Measurements from ENCODE around the gene COL27A1. TPM values are rescaled to one million over a fixed set of nuclear protein-coding genes. Genes with fewer than 3 reads are reported as not detected.

Gene COL27A1
- total RNA-seq, 1 experiment from 2014 or later, result 12.0 TPM

DNA sequence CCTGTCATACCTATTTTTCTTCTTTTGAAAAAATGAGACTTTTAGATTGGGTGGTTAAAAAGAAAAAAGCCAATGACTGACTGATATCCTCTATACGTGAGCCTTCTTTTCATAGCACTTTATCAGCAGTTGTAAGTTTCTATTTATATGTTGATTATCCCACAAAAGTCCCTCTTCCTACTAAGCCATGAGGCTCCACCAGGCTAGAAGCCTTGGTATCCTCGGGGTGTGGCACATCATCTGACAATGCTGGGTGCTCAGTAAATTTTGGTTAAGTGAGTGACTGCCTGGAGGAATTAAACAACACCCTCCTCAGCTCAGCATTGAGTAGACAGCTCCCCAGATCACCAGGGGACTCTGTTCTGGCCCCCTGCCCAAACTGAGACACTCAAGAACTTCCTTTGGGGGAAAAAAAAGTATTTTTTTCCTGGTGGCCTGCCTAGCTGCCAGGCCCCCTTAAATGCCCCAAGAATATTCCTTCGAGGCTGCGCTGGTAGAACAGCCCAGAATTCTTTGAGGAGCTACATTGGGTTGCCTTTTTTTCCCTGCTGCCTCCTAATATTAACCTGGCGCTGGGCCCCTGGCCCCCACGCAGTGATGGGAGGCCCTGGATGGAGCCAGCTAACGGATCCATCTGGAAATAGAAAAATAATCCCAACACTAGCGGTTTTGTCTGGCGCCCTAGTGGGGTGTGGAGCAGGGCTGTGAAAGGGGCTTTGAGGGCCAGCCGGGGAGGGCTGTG lies 23.4 kb upstream of the COL27A1 start (continued):
- TF ChIP-seq TCF7L2 (IDR thresholded peaks at IDR 0.05; ENCODE audit: borderline replicate concordance, extremely low read depth, insufficient read depth, insufficient read length) (no peak), EZH2 (IDR thresholded peaks at IDR 0.05) (no peak), POLR2AphosphoS5 (IDR thresholded peaks at IDR 0.05; ENCODE audit: low read depth, low read length) (no peak), ZFX (IDR thresholded peaks at IDR 0.05) (no peak)

DNA sequence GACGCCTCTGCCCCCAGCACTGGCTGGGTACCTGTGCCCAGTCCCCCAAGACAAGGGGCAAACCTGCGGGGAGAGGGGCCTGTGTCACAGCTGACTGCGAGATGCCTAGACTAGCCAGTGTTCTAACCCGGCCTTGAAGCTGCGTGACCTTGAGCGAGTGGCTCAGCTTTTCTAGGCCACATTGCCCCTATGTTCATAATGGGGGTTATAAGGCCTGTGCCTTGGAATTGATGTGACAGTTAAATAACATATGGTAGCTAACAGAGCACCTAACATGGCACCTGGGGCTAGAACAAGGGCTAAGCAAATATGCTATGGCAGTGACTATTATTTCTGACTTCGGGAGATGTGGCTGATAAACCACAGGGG lies 22.8 kb upstream of the COL27A1 start:
- no peak for TF ChIP-seq RAD21 (IDR thresholded peaks at IDR 0.05; ENCODE audit: low read depth)
- TF ChIP-seq EZH2 (IDR thresholded peaks at IDR 0.05), result no peak
- no peak for TF ChIP-seq ZFX (IDR thresholded peaks at IDR 0.05)
- no peak for TF ChIP-seq JUND (IDR thresholded peaks at IDR 0.05)
- no peak for TF ChIP-seq POLR2A (IDR thresholded peaks at IDR 0.05; ENCODE audit: borderline replicate concordance, extremely low read depth, insufficient read depth, insufficient read length)
- no peak for TF ChIP-seq FOSL1 (IDR thresholded peaks at IDR 0.05; ENCODE audit: low read depth)
- TF ChIP-seq, protein P1, sequence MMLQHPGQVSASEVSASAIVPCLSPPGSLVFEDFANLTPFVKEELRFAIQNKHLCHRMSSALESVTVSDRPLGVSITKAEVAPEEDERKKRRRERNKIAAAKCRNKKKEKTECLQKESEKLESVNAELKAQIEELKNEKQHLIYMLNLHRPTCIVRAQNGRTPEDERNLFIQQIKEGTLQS (IDR thresholded peaks at IDR 0.05), result no peak
- no peak for TF ChIP-seq EGR1 (IDR thresholded peaks at IDR 0.05; ENCODE audit: low read depth)
- TF ChIP-seq YY1 (IDR thresholded peaks at IDR 0.05; ENCODE audit: extremely low read depth, insufficient replicate concordance, low read depth, low read length), result no peak
- TF ChIP-seq, protein P2, sequence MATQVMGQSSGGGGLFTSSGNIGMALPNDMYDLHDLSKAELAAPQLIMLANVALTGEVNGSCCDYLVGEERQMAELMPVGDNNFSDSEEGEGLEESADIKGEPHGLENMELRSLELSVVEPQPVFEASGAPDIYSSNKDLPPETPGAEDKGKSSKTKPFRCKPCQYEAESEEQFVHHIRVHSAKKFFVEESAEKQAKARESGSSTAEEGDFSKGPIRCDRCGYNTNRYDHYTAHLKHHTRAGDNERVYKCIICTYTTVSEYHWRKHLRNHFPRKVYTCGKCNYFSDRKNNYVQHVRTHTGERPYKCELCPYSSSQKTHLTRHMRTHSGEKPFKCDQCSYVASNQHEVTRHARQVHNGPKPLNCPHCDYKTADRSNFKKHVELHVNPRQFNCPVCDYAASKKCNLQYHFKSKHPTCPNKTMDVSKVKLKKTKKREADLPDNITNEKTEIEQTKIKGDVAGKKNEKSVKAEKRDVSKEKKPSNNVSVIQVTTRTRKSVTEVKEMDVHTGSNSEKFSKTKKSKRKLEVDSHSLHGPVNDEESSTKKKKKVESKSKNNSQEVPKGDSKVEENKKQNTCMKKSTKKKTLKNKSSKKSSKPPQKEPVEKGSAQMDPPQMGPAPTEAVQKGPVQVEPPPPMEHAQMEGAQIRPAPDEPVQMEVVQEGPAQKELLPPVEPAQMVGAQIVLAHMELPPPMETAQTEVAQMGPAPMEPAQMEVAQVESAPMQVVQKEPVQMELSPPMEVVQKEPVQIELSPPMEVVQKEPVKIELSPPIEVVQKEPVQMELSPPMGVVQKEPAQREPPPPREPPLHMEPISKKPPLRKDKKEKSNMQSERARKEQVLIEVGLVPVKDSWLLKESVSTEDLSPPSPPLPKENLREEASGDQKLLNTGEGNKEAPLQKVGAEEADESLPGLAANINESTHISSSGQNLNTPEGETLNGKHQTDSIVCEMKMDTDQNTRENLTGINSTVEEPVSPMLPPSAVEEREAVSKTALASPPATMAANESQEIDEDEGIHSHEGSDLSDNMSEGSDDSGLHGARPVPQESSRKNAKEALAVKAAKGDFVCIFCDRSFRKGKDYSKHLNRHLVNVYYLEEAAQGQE (IDR thresholded peaks at IDR 0.05; ENCODE audit: low read depth), result no peak
- TF ChIP-seq EZH2phosphoT487 (IDR thresholded peaks at IDR 0.05; ENCODE audit: borderline replicate concordance), result no peak
- TF ChIP-seq CEBPB (IDR thresholded peaks at IDR 0.05; ENCODE audit: low read depth), result no peak
- TF ChIP-seq, protein P3, sequence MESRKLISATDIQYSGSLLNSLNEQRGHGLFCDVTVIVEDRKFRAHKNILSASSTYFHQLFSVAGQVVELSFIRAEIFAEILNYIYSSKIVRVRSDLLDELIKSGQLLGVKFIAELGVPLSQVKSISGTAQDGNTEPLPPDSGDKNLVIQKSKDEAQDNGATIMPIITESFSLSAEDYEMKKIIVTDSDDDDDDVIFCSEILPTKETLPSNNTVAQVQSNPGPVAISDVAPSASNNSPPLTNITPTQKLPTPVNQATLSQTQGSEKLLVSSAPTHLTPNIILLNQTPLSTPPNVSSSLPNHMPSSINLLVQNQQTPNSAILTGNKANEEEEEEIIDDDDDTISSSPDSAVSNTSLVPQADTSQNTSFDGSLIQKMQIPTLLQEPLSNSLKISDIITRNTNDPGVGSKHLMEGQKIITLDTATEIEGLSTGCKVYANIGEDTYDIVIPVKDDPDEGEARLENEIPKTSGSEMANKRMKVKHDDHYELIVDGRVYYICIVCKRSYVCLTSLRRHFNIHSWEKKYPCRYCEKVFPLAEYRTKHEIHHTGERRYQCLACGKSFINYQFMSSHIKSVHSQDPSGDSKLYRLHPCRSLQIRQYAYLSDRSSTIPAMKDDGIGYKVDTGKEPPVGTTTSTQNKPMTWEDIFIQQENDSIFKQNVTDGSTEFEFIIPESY (IDR thresholded peaks at IDR 0.05; ENCODE audit: extremely low read depth, insufficient replicate concordance, low read length), result no peak
- no peak for TF ChIP-seq POLR2AphosphoS5 (IDR thresholded peaks at IDR 0.05; ENCODE audit: low read depth, low read length)
- TF ChIP-seq SP1 (IDR thresholded peaks at IDR 0.05; ENCODE audit: low read depth), result no peak
- no peak for TF ChIP-seq SRF (IDR thresholded peaks at IDR 0.05; ENCODE audit: low read depth)
- TF ChIP-seq, protein P4, sequence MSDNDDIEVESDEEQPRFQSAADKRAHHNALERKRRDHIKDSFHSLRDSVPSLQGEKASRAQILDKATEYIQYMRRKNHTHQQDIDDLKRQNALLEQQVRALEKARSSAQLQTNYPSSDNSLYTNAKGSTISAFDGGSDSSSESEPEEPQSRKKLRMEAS (IDR thresholded peaks at IDR 0.05), result no peak
- no peak for TF ChIP-seq SIN3A (IDR thresholded peaks at IDR 0.05; ENCODE audit: low read depth)
- POLR2A ChIA-PET, result no interaction called here
- H3K79me2 ChIP-seq (ENCODE audit: insufficient read depth, low read length), result no peaks in the 10 kb centered on the region
- H3K27ac ChIP-seq (ENCODE audit: low read depth, low read length), result no peak overlapping the region
- no peak overlapping the region for H2AFZ ChIP-seq (ENCODE audit: low read depth, low read length, poor library complexity, severe bottlenecking)
- H3K36me3 ChIP-seq (ENCODE audit: control insufficient read depth in 1 of 2, insufficient read depth in 2 of 2, low read length in 2 of 2), result no peaks in the 10 kb centered on the region
- RAD21 ChIA-PET (ENCODE audit: low non-redundant PET in 1 of 2, low total read pairs in 2 of 2, uncharacterized antibody in 2 of 2, unreplicated experiment in 2 of 2), result no interaction called here
- H3K4me3 ChIP-seq (replicated peaks in 1 of 2; ENCODE audit: low read depth in 1 of 2, low read length in 2 of 2), result no peak overlapping the region
- CTCF ChIA-PET, result no interaction called here
- ATAC-seq (no peak), DNase-seq (ENCODE audit: low read depth, low spot score) (no peak)
- BruUV-seq (replicated peaks), result no TSS peak
- no peak overlapping the region for H3K4me2 ChIP-seq (ENCODE audit: low read length)
- no peak overlapping the region for H3K9ac ChIP-seq (ENCODE audit: low read length)
- no peaks in the 10 kb centered on the region; the same call in 1 of the 2 replicates for H3K27me3 ChIP-seq (ENCODE audit: insufficient read depth, low read length)
- no peaks in the 10 kb centered on the region for H4K20me1 ChIP-seq (ENCODE audit: insufficient read depth)
- H3K9me2 ChIP-seq (ENCODE audit: insufficient read depth), result no peaks in the 10 kb centered on the region
- intact Hi-C loops (cut with micrococcal nuclease), result no loop called here
- H3K4me1 ChIP-seq (ENCODE audit: control insufficient read depth in 1 of 2, insufficient read depth in 2 of 2, low read length in 2 of 2), result no peaks in the 10 kb centered on the region
- H3K9me3 ChIP-seq (ENCODE audit: control insufficient read depth in 1 of 2, insufficient read depth in 1 of 2, low read depth in 1 of 2, low read length in 2 of 2), result peaks cover 0 to 4% of the 10 kb centered on the region in 2 experiments; a peak in 1 of 4 replicates

Measured in HCT116 (cell line).